Measurements from ENCODE around the gene HOXB5. TPM values are rescaled to one million over a fixed set of nuclear protein-coding genes. Genes with fewer than 3 reads are reported as not detected.

HOXB5 gene
- total RNA-seq, 1 experiment from 2014 or later: 0.95 TPM

DNA sequence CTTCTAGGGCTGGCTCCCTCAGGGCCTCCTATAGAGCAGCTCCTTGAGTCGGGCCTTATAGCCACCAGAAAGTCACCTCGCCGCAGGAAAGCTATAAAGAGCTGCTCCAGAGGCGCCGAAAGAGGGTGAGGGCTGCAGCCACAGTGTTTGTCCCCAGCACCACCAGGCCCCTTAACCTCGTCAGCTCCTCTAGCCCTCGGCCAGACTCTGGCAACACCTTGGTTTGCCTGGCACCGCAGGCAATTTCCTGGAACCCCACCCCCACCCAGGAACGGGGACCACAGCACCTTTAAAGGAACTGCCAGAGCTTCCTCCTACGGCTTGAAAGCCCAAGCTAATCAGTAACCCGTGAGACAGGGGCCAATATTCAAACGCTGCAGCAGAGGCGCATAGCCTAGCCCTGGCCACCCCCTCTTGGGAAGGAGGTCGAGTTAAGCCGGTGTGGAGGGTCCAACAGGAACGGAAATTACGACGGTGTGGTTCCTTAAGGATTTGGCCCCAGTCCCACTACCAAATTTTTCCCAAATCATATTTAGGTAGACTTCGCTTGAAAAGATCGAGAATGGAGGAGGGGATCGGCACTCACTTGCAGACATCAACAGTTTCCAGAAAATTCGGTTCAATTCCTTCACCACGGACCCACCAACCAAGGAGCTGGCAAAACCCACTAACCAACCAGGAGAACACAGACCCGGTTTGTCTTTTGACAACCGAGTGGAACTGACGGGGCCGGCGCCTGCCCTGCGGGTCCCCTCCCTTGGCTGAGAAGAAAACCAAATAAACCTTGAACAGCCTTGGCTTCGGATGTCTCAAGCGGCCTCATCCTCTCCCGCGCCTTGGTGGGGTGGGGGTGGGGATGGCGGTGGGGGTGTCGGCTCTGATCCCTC is 8.2 kb upstream of the HOXB5 start:
- Histone ChIP-seq H3K27ac (ENCODE audit: low read length) (no peak overlapping the region), H3K36me3 (ENCODE audit: low read depth, low read length) (no peaks in the 10 kb centered on the region), H3K4me2 (ENCODE audit: low read length) (peak overlapping the region; percentile 95), H3K79me2 (ENCODE audit: low read length) (peaks cover 79% of the 10 kb centered on the region), H2AFZ (ENCODE audit: low read length) (peak overlapping the region; percentile 92), H3K9me2 (replicated peaks; ENCODE audit: low read length) (no peaks in the 10 kb centered on the region), H3K9ac (ENCODE audit: low read length) (peak overlapping the region; percentile 39; the same call in 1 of the 2 replicates), H3K4me1 (ENCODE audit: insufficient read depth, low read length) (peaks cover 38% of the 10 kb centered on the region), H3F3A (ENCODE audit: low read length, unreplicated experiment) (no peaks in the 10 kb centered on the region), H3K9me3 (ENCODE audit: low read length) (no peaks in the 10 kb centered on the region), H3K4me3 (ENCODE audit: low read length) (peak overlapping the region; percentile 82), H4K20me1 (ENCODE audit: low read length) (peaks cover 30% of the 10 kb centered on the region), H3K27me3 (ENCODE audit: low read length) (no peaks in the 10 kb centered on the region)
- TF ChIP-seq, protein P1, sequence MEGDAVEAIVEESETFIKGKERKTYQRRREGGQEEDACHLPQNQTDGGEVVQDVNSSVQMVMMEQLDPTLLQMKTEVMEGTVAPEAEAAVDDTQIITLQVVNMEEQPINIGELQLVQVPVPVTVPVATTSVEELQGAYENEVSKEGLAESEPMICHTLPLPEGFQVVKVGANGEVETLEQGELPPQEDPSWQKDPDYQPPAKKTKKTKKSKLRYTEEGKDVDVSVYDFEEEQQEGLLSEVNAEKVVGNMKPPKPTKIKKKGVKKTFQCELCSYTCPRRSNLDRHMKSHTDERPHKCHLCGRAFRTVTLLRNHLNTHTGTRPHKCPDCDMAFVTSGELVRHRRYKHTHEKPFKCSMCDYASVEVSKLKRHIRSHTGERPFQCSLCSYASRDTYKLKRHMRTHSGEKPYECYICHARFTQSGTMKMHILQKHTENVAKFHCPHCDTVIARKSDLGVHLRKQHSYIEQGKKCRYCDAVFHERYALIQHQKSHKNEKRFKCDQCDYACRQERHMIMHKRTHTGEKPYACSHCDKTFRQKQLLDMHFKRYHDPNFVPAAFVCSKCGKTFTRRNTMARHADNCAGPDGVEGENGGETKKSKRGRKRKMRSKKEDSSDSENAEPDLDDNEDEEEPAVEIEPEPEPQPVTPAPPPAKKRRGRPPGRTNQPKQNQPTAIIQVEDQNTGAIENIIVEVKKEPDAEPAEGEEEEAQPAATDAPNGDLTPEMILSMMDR (conservative IDR thresholded peaks at IDR 0.05; ENCODE audit: low read depth, low read length): no peak
- no peak for TF ChIP-seq EZH2 (IDR thresholded peaks at IDR 0.05; ENCODE audit: low read length, unreplicated experiment)
- DNase-seq (no peak), ATAC-seq (no peak; the same call in 1 of the 2 replicates)
- intact Hi-C loops (cut with micrococcal nuclease): no loop called here
- CTCF ChIA-PET: no interaction called here
- POLR2A ChIA-PET (ENCODE audit: unreplicated experiment): interaction anchor here (0.5 kb wide), 1 partner anchor 265 kb away, joined by 5 read pairs; no protein-coding TSS in a partner anchor
- no TSS peak for BruUV-seq (replicated peaks)

DNA sequence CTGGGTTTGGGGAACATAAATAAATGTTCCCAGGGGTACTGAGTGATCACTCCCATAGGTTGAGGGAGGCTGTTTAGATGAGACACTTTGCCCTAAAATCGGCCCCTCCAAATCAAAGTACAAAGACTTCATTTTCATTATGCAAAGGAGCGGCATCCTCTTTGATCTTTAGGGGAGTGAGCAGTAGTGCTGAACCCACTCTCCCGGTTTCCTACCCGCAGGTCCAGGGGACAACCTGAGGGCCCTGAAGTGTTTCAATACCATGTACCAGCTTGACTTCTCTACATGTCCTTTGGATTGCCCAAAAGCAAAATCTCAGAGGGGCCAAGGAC is 7.6 kb upstream of the HOXB5 start:
- BruUV-seq (replicated peaks): no TSS peak
- TF ChIP-seq EZH2phosphoT487 (IDR thresholded peaks at IDR 0.05; ENCODE audit: borderline replicate concordance, low read length) (no peak), EZH2 (IDR thresholded peaks at IDR 0.05; ENCODE audit: low read length, unreplicated experiment) (no peak)
- TF ChIP-seq, protein P1 (conservative IDR thresholded peaks at IDR 0.05; ENCODE audit: low read depth, low read length): no peak
- Histone ChIP-seq H2AFZ (ENCODE audit: low read length) (no peak overlapping the region), H3K36me3 (ENCODE audit: low read depth, low read length) (no peaks in the 10 kb centered on the region), H3K4me3 (ENCODE audit: low read length) (peak overlapping the region; percentile 82), H3K27ac (ENCODE audit: low read length) (no peak overlapping the region), H3K4me1 (ENCODE audit: insufficient read depth, low read length) (peaks cover 38% of the 10 kb centered on the region), H4K20me1 (ENCODE audit: low read length) (peaks cover 30% of the 10 kb centered on the region), H3K9me2 (replicated peaks; ENCODE audit: low read length) (no peaks in the 10 kb centered on the region), H3K9ac (ENCODE audit: low read length) (peak overlapping the region; percentile 39; the same call in 1 of the 2 replicates), H3K9me3 (ENCODE audit: low read length) (no peaks in the 10 kb centered on the region), H3K27me3 (ENCODE audit: low read length) (no peaks in the 10 kb centered on the region), H3K79me2 (ENCODE audit: low read length) (peaks cover 82% of the 10 kb centered on the region), H3K4me2 (ENCODE audit: low read length) (peak overlapping the region; percentile 95), H3F3A (ENCODE audit: low read length, unreplicated experiment) (no peaks in the 10 kb centered on the region)
- intact Hi-C loops (cut with micrococcal nuclease): no loop called here
- ChIA-PET CTCF (no interaction called here), POLR2A (ENCODE audit: unreplicated experiment) (interaction anchor here (0.5 kb wide), 1 partner anchor 265 kb away, joined by 5 read pairs; no protein-coding TSS in a partner anchor)
- ATAC-seq: no peak
- no peak for DNase-seq

Measured in PC-3 (cell line).